COR-L47 (cell line): ENCODE measurements around the gene HES6.
A peak's percentile ranks its signal among the peaks of the same experiment; 100 is the strongest.

Experiments
- DNase-seq: peaks from one replicate; lab custom pipeline; 2025; lab: John Stamatoyannopoulos, UW

HES6 gene

DNA sequence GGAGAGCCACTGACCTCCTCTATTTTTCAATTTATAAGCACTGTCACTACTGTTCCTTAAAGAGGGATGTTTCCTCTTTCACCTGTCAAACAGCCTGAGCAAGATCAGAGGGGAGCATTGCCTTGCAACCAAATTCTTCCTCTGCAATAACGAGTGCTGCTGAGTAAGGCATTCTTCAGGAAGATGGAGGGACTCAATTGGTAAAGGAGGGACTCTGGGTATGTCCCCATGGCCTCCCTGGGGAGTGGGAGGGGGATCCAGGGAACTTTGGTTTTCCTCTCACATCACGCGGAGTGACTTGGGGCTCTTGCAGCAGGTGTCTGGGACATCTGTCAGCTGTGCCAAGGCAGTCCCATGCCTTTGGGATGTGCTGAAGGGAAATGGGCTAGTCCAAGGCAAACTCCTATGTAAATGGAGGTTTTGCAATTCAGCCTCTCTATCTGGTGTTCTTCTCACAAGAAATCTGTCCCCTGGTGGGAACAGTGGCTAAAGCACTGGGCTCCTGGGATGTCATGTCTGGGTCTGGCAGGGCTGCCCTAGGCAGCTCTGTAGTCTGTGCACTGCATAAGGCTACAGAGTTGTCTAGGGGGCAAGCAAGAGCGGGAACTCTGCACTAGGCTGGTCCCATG, 14.4 kb upstream of the HES6 start:
- no peak for DNase-seq

- no peak for DNase-seq
Measured at GRCh38 chr2:238252766-238253630, 13.2 kb upstream of the HES6 start.

DNA sequence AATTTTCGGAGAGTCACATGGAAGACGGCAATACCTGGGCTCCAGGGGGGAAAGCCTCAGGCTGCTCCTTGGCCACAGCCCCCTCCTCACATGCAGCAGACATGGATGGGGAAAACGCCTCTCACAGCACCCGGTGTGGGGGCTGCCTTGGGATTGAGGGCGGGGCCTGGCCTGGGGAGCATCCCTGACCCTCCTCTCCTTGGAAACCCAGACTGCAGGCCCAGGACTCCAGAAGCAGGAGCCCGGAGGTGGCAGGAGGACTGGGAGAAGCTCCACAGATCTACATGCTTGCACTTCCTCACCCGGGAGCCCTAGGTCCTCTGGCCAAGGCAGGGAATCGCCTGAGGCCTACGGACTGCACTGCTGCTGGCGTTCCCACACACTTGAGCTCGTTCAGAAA, 12.1 kb upstream of the HES6 start:
- DNase-seq = no peak

GRCh38 chr2:238251331-238251730, 11.5 kb upstream of the HES6 start:
- no peak for DNase-seq

DNA sequence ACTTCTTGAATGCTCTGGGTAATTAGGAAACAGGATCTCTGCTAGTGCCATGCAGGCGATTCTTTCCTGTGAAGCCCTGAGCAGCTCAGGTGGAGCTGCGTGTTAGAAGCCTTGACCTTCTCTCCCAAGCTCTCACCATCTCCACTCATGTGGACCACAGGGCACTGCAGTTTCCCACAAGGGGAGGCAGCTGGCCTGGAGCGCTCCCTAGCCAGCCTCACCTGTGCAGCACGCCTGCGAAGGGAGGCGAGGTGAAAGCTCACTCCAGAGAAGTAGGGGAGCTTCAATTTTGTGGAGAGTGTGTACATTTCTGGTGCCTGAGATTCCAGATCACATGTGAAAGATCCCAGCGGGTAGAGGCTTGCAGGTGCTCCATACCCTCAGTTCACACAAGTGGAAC, 11.1 kb upstream of the HES6 start:
- no peak for DNase-seq

DNA sequence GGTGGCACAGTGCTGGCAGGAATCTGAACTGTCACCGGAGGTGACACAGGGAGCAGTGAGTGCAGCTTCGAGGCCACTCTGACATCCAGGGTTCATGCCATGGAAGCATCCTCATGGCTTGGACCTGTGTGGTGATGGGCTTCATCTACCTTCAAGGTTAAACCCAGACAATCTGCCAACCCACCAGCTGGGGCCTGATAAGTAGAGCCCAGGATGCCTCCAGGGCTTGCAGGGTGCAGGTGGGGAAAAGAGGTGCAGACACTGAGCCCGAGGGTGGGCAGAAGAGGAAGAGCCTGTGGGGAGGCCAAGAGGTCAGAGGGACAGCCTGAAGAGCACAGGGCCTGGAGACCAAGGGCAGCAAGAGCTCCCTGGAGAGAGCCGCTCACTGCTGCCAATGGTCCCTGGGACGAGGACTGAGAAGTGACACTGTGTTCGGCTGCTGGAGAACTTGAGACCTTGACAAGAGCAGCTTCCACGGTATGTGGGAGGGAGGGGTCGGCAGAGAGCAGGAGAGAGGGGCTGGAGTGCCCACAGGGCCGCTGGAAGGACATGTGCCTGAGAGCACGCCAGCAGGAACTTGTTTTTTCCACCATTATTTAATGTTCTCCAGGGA, 8.1 kb upstream of the HES6 start:
- no peak for DNase-seq

DNA sequence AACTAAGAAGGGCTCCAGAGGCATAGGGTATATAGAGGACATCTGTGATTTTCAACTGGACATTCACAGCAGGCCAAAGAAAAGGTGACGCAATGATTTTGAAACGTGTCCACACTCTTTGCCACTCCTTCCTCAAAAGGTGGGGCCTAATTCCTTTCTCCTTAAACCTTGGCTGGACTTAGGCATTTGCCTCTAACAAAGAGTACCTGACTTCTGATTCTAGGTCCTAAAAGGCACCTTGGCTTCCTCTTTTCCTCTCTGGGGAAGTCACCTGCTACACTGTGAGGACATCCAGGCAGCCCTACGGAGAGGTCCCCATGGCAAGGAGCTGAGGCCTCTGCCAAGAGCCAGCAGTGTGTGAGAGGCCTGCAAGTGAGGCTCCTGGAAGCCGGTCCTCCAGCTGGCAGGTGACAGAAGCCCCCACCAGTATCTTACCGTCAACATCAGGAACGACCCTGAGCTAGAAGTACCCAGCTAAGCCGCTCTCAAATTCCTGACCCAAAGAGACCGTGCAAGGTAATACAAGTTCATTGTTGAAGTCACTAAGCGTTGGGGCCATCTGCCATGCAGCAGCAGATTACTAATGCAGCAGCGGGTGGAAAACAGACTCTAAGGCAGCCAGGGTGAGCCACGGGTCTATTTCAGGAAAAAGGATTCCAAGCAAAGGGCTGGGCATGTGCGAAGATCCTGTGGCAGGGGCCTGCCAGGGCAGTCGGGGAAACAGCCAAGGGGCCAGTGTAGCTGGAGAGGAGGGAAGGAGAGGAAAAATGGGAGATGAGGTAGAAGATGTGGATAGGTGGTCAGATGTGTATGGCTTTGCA, 7.4 kb upstream of the HES6 start:
- no peak for DNase-seq

- no peak for DNase-seq
Measured at GRCh38 chr2:238244151-238244550, 4.3 kb upstream of the HES6 start.

GRCh38 chr2:238243496-238244076, 3.7 kb upstream of the HES6 start:
- DNase-seq = no peak

DNA sequence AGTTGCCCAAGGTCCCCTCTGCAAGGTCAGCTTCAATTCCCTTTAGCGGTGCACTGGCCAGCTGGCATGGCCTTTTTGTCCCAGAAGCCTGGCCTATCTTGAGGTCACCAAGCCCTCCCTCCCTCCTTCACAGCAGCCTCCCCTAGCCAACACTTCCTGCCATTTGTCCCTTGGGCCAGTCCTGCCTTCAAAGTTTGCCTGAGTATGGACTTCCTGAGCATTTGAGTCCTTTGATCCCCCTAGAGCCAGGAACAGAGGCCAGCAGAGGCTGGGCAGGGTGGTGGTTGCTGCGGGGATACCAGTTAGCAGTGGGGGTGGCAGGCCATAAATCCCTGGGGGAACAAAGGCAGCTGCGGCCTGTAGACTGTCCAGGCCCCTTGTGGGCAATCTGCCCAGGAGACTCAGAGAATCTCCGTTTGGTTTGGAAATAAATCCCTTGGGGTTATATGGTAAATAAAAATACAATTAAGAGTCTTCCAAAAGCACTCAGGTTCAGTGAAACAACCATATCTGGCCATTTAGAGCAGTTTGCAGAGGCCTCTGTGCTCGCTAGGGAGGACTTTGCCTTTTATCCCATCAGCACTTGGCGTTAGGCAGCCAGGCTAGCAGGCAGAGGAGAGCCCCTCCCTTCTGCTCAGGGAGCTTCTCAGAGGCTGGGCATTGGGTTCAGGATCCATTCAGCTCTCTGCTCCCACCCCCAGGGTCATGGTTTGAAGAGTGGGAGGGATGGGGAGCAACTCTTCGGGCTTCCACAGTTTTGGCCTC, 3.1 kb upstream of the HES6 start:
- DNase-seq = peak; percentile 46

DNA sequence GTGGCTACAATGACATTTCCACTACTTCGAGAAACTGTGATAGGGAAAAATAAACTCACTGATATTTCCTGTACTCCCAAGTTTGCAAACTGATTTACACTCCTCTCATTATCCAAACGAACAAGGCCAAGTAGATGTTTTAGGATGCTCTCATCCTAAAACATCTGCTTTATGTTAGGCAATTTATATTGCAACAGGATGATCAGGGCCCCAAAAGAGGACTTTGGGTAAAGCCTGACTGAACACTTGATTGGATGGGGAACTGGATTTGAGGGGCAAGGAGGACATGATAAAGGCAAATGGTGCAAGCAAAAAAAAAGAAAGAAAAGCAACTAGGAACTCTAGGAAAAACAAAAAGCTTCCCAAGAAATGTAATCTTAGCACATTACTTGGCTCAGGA, 2.1 kb upstream of the HES6 start:
- no peak for DNase-seq

DNA sequence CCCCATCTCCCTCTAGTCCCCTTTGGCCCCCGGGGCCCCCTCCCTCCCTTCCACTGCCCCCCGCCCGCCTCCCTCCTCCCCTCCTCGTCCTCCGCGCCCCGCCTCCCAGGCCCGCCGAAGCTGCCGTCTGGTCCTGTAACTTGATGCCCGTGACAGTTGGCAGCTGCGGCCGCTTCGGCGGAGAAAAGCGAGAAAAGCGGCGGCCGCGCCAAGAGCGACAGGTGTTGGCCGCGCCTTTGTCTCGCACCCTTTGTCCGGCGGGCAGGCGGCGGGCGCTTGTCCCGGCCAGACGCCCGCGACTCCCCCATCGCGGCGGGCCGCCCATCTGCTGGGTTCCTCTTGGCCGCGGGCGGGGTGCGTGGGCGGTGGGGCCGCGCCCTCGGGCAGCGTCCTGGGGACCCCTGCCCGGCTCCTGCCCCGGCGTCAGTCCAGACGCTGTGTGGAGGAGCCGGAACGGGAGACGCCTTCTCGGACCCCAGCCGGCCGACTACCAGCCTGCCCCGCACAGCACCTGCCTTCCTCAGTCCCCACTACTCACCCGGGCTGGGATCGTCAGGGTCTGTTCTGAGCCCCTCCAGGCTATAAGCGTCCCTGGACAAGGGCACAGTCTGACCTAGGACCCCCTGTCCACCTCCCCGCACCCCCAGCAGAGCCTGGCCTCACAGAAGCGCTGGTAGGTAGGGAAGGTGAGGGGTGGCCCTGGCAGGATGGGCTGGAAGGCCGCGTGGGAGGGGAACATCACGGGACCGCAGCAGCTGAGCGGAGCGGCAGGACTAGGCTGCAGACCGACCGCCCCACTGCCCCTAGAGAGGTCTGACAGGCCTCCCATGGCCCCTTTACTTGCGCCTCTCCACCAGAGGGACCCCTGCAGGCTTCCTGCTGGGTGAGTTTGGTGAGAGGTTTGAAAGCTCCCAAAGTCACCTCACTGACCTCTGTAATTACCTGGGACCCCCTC, 1.2 kb upstream of the HES6 start:
- peak; percentile 73 for DNase-seq

DNA sequence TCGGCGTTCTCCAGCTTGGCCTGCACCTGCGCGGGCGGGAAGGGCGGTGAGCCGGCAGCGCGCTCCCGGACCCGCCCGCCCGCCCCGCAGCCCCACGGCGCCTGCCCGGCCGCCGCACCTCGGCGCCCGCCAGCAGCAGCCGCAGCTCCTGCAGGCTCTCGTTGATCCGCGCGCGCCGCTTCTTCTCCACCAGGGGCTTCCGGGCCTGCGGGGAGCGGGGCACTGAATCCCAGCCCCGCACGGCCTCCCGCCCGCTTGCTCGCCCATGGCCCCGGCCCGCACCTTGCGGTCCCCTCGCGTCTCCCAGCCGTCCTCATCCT, 335 bp downstream of the HES6 start:
- no peak for DNase-seq

- peak; percentile 68 for DNase-seq
Measured at GRCh38 chr2:238238766-238239542, 884 bp downstream of the HES6 start.

- DNase-seq = no peak
Measured at GRCh38 chr2:238238311-238238765, 1.5 kb downstream of the HES6 start.

DNA sequence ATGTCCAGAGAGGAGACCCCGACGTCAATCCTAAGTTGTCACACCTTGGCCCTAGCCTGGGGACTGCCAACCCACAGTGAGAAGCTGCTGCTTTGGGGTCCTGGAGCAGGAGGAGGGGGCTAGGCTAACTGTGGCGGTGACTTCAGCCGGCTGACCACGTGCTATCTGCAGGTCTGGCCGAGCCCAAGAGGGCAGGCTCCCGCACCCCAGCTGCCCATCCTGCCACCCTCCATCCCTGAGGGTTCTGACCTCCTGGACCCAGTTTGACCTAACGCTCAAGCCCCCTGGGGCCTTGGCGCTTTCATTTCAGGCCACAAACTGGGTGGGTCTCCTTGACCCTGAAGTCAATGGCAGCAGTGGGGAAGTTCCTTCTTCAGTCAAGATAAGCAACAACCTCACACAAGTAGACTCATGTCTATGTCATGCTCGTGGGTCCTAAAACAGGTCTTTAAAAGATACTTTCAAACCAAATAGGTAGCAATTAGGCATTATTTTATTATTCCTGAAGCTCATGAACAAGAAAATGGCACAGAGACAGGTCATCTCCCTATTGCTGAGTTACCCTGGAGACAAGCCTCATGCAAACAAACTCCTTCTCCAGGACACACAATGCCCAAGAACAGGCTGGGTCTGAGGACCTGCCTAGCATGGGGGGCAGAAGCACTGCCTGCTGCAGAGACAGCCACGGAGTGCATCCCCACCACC, 2.3 kb downstream of the HES6 start:
- no peak for DNase-seq

DNA sequence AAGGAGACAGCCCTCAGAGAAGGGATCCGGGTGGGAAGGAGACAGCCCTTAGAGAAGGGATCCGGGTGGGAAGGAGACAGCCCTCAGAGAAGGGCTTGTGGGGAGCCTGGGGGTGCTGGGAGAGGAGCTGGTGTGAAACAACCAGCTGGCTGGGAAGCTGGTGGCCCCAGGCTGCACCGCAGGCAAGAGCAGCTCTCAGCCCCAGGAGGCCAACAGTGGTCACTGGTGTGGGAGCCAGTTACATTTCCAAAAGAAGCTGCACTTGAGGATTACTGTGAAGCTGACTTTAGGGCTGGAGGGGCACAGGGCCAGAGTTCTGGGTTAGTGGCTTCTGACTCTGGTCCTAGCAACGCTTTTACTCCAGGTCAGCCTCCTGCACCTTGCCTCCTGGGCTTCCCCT, 3.3 kb downstream of the HES6 start:
- DNase-seq = no peak

DNA sequence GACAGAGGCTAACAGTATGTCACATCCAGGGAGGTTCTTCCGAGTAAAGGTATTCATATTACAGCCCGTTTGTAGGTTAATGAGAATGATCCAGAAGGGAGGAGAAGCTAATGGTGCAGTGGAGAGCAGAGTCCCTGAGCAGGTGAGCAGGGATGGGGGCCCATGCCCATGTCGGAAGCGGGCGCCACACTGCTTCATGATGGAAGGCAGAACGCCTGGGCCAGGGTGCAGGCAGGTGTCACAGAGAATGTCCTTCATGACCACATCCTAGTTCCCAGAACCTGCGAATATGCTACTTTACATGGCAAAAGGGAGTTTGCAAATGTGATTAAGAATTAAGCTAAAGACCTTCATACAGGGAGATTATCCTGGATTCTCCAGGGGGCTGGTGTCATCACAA, 4.0 kb downstream of the HES6 start:
- DNase-seq = no peak

DNA sequence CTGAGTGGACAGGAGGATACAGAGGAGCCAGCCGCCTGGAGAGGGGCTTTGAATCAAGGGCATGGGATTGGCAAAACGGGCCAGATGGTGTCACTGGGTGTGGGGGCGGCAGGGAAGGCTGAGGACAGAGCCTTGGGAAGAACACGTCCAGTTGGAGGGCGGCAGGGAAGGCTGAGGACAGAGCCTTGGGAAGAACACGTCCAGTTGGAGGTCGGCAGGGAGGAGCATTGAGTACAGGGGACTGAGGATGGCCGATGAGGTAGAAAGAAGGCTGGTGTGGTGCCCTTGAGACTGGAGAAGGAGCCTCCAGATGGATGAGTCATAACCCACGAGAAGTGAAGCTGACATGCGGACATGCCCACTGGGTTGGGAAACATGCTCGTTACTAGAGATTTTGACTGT, 4.5 kb downstream of the HES6 start:
- DNase-seq = no peak
